A549 (cell line): ENCODE results near the gene DIP2C. TPM values are rescaled to one million over a fixed set of nuclear protein-coding genes. Genes with fewer than 3 reads are reported as not detected.
A peak's percentile ranks its signal among the peaks of the same experiment; 100 is the strongest.

ENCODE experiments used
- ATAC-seq, 2 experiments: fragments of 200-7000 bp in 1 of 2; fragments of >200 bp in 1 of 2; cut with Nextera tagmentation in 1 of 2; cut with Tn5 transposase in 1 of 2; 3 replicates each; pipeline versions ENCODE4 v1.8.0 to v1.9.1; 2018 to 2020; ENCODE audit warnings: mild to moderate bottlenecking in 1 of 2, moderate library complexity in 1 of 2
- CTCF ChIA-PET: fragments of 300-600 bp; sonication (Branson Sonifier 250); formaldehyde crosslinking; extraction: SDS; loops from one replicate; lab custom pipeline; 2021; ENCODE audit warnings: antibody characterized with exemption, inconsistent platforms; lab: Yijun Ruan, JAX
- POLR2A ChIA-PET: fragments of 350-600 bp; formaldehyde crosslinking; extraction: SDS; loops from one replicate; lab custom pipeline; 2021; ENCODE audit warnings: antibody characterized with exemption, inconsistent platforms; lab: Yijun Ruan, JAX
- DNase-seq, 2 experiments: peaks; one replicate each; pipeline versions ENCODE4 v3.0.0 to v3.0.0-alpha.2; 2011 to 2016; ENCODE audit warnings: low read depth in 1 of 2, low spot score in 1 of 2
- FAIRE-seq: peaks from 2 replicates; lab custom pipeline; 2011; peaks lifted over from hg19 to GRCh38; lab: Jason Lieb, UNC
- H3K27ac ChIP-seq, 2 experiments: fragments of >200 bp; sonication (Bioruptor Twin); formaldehyde crosslinking; 3 replicates each; pipeline ENCODE4 v1.5.1; 2016 to 2017
- H3K4me1 ChIP-seq: fragments of >200 bp; sonication (Bioruptor Twin); formaldehyde crosslinking; 3 replicates; pipeline ENCODE4 v1.6.1; 2016
- H3K4me2 ChIP-seq: fragments of >200 bp; sonication (Bioruptor Twin); formaldehyde crosslinking; 3 replicates; pipeline ENCODE4 v1.6.1; 2016
- H3K4me3 ChIP-seq: fragments of >200 bp; sonication (Bioruptor Twin); formaldehyde crosslinking; 3 replicates; pipeline ENCODE4 v1.5.1; 2016
- H3K9me3 ChIP-seq: fragments of >200 bp; sonication (Bioruptor Twin); formaldehyde crosslinking; 3 replicates; pipeline ENCODE4 v1.6.1; 2016
- BHLHE40 ChIP-seq: IDR thresholded peaks from 2 replicates; pipeline ENCODE4 v1.6.1; 2012; ENCODE audit warnings: low read depth, low read length, inconsistent platforms
- CBX8 ChIP-seq: fragments of 200-600 bp; sonication (generic); IDR thresholded peaks from 2 replicates; pipeline ENCODE4 v1.6.1; 2016
- CHD2 ChIP-seq: fragments of 150-350 bp; IDR thresholded peaks from 2 replicates; pipeline ENCODE4 v1.6.1; 2014; ENCODE audit warnings: low read length; ENCODE audit not compliant: partially characterized antibody
- CHD4 ChIP-seq: fragments of 200-600 bp; sonication (generic); IDR thresholded peaks from 2 replicates; pipeline ENCODE4 v1.6.1; 2016; ENCODE audit warnings: antibody characterized with exemption, mild to moderate bottlenecking, borderline replicate concordance
- EHF ChIP-seq: fragments of 250-450 bp; sonication (Bioruptor Pico); IDR thresholded peaks from 2 replicates; pipeline ENCODE4 v1.5.0; 2020; ENCODE audit warnings: mild to moderate bottlenecking
- ESRRA ChIP-seq: fragments of 150-350 bp; IDR thresholded peaks from 2 replicates; pipeline ENCODE4 v1.6.1; 2014; ENCODE audit warnings: mild to moderate bottlenecking, low read length, borderline replicate concordance
- FOSB ChIP-seq: fragments of 250-450 bp; sonication (Bioruptor Pico); IDR thresholded peaks from 2 replicates; pipeline ENCODE4 v1.5.0; 2020; ENCODE audit warnings: mild to moderate bottlenecking, moderate library complexity
- FOSL2 ChIP-seq, 2 experiments: fragments of 450-650 bp in 1 of 2; fragments of >200 bp in 1 of 2; sonication (Bioruptor Twin) in 1 of 2; formaldehyde crosslinking; IDR thresholded peaks; 2 replicates each; pipeline versions ENCODE4 v1.5.0 to v1.6.1; 2016 to 2020; ENCODE audit warnings: mild to moderate bottlenecking in 1 of 2, moderate library complexity in 1 of 2
- FOXS1 ChIP-seq: fragments of 250-450 bp; sonication (Bioruptor Pico); IDR thresholded peaks from 2 replicates; pipeline ENCODE4 v1.5.0; 2020; ENCODE audit warnings: mild to moderate bottlenecking, moderate library complexity
- GATA3 ChIP-seq: IDR thresholded peaks from 2 replicates; pipeline ENCODE4 v1.6.1; 2012; ENCODE audit warnings: borderline replicate concordance
- HEYL ChIP-seq: fragments of 250-450 bp; sonication (Bioruptor Pico); IDR thresholded peaks from 2 replicates; pipeline ENCODE4 v1.8.0; 2021; ENCODE audit warnings: mild to moderate bottlenecking, moderate library complexity
- HOXA7 ChIP-seq: fragments of 250-450 bp; sonication (Bioruptor Pico); IDR thresholded peaks from 2 replicates; pipeline ENCODE4 v1.5.0; 2020; ENCODE audit warnings: mild to moderate bottlenecking, moderate library complexity
- HOXB5 ChIP-seq: fragments of 250-450 bp; sonication (Bioruptor Pico); IDR thresholded peaks from 2 replicates; pipeline ENCODE4 v1.5.0; 2020; ENCODE audit warnings: mild to moderate bottlenecking, moderate library complexity
- JUNB ChIP-seq: fragments of >200 bp; sonication (Bioruptor Twin); formaldehyde crosslinking; IDR thresholded peaks from 2 replicates; pipeline ENCODE4 v1.6.1; 2016
- KDM1A ChIP-seq: fragments of 200-600 bp; sonication (generic); IDR thresholded peaks from 2 replicates; pipeline ENCODE4 v1.6.1; 2016; ENCODE audit warnings: low read depth, mild to moderate bottlenecking
- MAFK ChIP-seq: fragments of 450-650 bp; IDR thresholded peaks from 2 replicates; pipeline ENCODE4 v1.6.1; 2014; ENCODE audit not compliant: partially characterized antibody
- MAZ ChIP-seq: fragments of 150-350 bp; IDR thresholded peaks from 2 replicates; pipeline ENCODE4 v1.6.1; 2014; ENCODE audit warnings: antibody characterized with exemption, low read depth, low read length, borderline replicate concordance
- PHF8 ChIP-seq: fragments of 200-600 bp; sonication (generic); IDR thresholded peaks from 2 replicates; pipeline ENCODE4 v1.6.1; 2016; ENCODE audit warnings: low read depth, mild to moderate bottlenecking, antibody characterized with exemption, moderate library complexity, borderline replicate concordance
- RCOR1 ChIP-seq: fragments of 150-350 bp; IDR thresholded peaks from 2 replicates; pipeline ENCODE4 v1.6.1; 2014; ENCODE audit warnings: antibody characterized with exemption, low read length, low read depth
- RFX5 ChIP-seq: fragments of 450-650 bp; IDR thresholded peaks from 2 replicates; pipeline ENCODE4 v1.7.1; 2014; ENCODE audit warnings: antibody characterized with exemption, mild to moderate bottlenecking, moderate library complexity
- TP53 ChIP-seq: fragments of 250-450 bp; sonication (Bioruptor Pico); IDR thresholded peaks from 2 replicates; pipeline ENCODE4 v1.5.0; 2021; ENCODE audit warnings: mild to moderate bottlenecking, moderate library complexity
- ZNF302 ChIP-seq: fragments of 250-450 bp; sonication (Bioruptor Pico); IDR thresholded peaks from 2 replicates; pipeline ENCODE4 v1.9.0; 2021; ENCODE audit warnings: inconsistent platforms, mild to moderate bottlenecking, moderate library complexity
- WGBS: methylation state at CpG from one replicate; pipeline ENCODE4 v1.1.6; 2017; ENCODE audit errors: missing lambda C conversion rate; 5-methylcytosine and 5-hydroxymethylcytosine counted together
- polyA plus RNA-seq, 4 experiments: library from polyadenylated mRNA; depleted of rRNA in 3 of 4; stranded (reverse); fragments of >200 nt; fragmentation: RNase III in 1 of 4; extraction: RNeasy Plus Mini Kit Qiagen cat#74134 plus additional on column Dnase treatment in 1 of 4; gene quantifications; 2 replicates in 3 of 4; 3 replicates in 1 of 4; pipeline ENCODE4 v1.2.3, GENCODE V29; 2011 to 2017
- TF ChIP-seq, protein P1 (sequence below): fragments of >200 bp; sonication (Bioruptor Twin); formaldehyde crosslinking; IDR thresholded peaks from 2 replicates; pipeline ENCODE4 v1.6.1; 2016
- TF ChIP-seq, protein P2 (sequence below): IDR thresholded peaks from 2 replicates; pipeline ENCODE4 v1.6.1; 2012; ENCODE audit warnings: low read depth, borderline replicate concordance
- TF ChIP-seq, protein P3 (sequence below): IDR thresholded peaks from 2 replicates; pipeline ENCODE4 v1.6.1; 2012
- TF ChIP-seq, protein P4 (sequence below): fragments of 250-450 bp; sonication (Bioruptor Pico); IDR thresholded peaks from 2 replicates; pipeline ENCODE4 v1.5.0; 2020; ENCODE audit warnings: low read depth, mild to moderate bottlenecking, moderate library complexity
- TF ChIP-seq, protein P5 (sequence below): fragments of 450-650 bp; IDR thresholded peaks from 2 replicates; pipeline ENCODE4 v1.6.1; 2014; ENCODE audit warnings: antibody characterized with exemption

DIP2C gene
- polyA plus RNA-seq, 2 of the 4 experiments (the other 2 are of a cell fraction), result 3.7 to 5.0 TPM

DNA sequence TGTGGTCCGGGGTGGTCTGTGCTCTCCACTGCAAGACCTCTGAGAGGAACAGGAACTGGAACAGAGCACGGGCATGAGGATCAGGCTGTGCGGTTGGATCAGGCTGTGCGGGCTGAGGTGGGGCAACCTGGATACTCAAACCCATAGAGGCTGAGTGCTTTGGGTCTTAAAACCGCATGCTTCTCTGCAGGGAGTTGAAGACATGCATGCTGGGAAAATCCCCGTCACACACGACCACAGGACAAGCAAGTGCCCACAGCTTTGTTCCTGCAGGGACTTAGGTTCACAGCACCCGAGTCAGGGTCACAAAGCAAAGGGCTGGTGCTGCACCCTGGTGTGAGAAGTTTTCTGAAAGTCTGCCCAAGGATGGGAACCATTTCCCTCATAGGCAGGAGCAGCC lies 333.0 kb downstream of the DIP2C start:
- H3K4me3 ChIP-seq, result no peak overlapping the region
- TF ChIP-seq BHLHE40 (no peak), FOXS1 (CRISPR knock-in tag) (no peak), ZNF302 (no peak), RCOR1 (no peak), MAZ (no peak), EHF (CRISPR knock-in tag) (no peak), HEYL (no peak), TP53 (CRISPR knock-in tag) (no peak), CHD2 (no peak), FOSL2 (IDR thresholded peaks at IDR 0.05) (no peak), FOSL2 (CRISPR knock-in tag; IDR thresholded peaks at IDR 0.05) (no peak), HOXB5 (no peak), MAFK (no peak), ESRRA (no peak)
- TF ChIP-seq, protein P1, sequence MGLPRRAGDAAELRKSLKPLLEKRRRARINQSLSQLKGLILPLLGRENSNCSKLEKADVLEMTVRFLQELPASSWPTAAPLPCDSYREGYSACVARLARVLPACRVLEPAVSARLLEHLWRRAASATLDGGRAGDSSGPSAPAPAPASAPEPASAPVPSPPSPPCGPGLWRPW, result no peak
- TF ChIP-seq, protein P2, sequence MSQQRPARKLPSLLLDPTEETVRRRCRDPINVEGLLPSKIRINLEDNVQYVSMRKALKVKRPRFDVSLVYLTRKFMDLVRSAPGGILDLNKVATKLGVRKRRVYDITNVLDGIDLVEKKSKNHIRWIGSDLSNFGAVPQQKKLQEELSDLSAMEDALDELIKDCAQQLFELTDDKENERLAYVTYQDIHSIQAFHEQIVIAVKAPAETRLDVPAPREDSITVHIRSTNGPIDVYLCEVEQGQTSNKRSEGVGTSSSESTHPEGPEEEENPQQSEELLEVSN, result no peak
- no peaks in the 10 kb centered on the region for H3K4me1 ChIP-seq
- ChIA-PET POLR2A (no interaction called here), CTCF (no interaction called here)
- no peak for FAIRE-seq
- ATAC-seq, result no peak
- no peaks in the 10 kb centered on the region for H3K9me3 ChIP-seq
- no peak overlapping the region for H3K4me2 ChIP-seq
- H3K27ac ChIP-seq, result no peak overlapping the region
- WGBS, result 82% methylated on average over 8 of the region's 8 CpGs
- no peak for DNase-seq

DNA sequence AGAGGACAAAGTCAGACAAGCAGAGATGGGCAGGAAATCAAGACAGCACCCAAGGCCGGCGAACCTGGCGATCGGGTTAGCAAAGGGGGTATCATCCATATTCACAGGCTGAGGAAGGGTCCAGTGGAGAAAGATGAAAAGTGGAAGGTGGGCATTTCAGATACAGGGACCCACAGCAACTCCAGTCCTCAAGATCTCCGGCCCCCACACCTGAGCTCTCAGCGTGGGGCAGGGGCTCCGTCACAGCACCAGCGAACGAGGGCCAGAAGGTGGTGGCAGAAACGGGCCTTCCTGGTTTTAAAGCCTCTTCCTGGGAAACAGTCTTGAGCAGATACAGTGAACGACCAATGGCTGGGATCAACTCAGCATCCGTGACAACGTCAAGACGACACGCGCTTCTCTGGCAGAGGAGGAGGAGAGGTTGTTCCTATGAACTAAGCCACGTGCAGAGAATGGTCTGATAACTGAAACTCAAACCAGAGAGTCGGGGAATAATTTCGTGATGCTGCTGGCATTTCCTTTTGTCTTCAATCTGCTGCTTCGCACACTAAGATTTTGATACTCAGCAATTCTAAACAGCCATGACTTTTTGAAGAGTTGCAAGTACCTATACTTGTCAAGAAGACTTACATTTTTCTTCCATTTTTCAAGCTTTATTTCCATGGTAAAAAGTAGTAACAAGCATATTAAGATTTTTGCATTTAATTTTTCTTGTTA lies 334.4 kb downstream of the DIP2C start:
- WGBS, result 88% methylated on average over 20 of the region's 20 CpGs
- CTCF ChIA-PET, result interaction anchor here (0.7 to 1.1 kb wide), 2 partner anchors 10 to 12 kb away, joined by 3 read pairs; no protein-coding TSS in a partner anchor
- FAIRE-seq, result no peak

DNA sequence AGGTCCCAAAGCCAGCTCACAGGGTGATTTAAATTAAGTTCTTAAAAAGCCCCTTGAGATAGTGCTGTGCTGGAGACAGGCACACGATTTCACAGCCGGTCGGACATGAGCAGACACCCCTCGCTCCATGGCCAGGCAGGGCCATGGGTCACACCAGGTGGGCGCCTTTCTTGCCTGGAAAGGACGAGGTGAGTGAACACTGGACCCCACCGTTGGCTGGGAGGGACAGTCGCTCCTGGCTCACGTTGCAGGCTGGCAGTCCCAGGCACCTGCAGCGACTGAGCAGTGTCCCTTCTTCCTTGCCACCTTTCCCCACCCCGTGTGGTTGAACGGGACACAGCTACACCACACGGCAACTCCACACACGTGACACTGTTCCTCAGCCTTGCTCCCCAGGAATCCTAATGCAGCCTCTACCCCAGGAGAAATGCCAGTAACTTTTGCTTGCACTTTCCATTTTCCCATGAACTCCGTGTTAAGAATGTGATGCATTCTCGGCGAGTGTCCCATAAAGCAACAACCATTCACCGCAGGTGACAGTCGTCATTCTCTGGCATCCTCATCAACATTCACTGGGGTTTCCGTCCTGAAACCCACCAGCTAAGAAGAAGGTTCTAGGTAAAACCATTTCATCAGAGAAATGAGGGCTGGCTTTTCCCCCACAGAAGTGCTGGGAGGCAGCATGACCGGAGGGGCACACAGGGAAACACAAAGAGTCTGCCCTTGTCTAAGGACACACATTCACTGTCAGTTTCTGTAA lies 336.8 kb downstream of the DIP2C start:
- FAIRE-seq (no peak), ATAC-seq (no peak), DNase-seq (no peak)
- Histone ChIP-seq H3K4me2 (no peak overlapping the region), H3K27ac (no peak overlapping the region), H3K9me3 (no peaks in the 10 kb centered on the region), H3K4me1 (no peaks in the 10 kb centered on the region), H3K4me3 (no peak overlapping the region)
- POLR2A ChIA-PET, result no interaction called here
- WGBS, result 88% methylated on average over 21 of the region's 21 CpGs
- CTCF ChIA-PET, result interaction anchor here (2.7 kb wide), 1 partner anchor 10 kb away, joined by 6 read pairs; no protein-coding TSS in a partner anchor
- TF ChIP-seq, protein P3, sequence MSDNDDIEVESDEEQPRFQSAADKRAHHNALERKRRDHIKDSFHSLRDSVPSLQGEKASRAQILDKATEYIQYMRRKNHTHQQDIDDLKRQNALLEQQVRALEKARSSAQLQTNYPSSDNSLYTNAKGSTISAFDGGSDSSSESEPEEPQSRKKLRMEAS, result no peak
- TF ChIP-seq, protein P4, sequence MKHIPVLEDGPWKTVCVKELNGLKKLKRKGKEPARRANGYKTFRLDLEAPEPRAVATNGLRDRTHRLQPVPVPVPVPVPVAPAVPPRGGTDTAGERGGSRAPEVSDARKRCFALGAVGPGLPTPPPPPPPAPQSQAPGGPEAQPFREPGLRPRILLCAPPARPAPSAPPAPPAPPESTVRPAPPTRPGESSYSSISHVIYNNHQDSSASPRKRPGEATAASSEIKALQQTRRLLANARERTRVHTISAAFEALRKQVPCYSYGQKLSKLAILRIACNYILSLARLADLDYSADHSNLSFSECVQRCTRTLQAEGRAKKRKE (CRISPR knock-in tag), result no peak
- TF ChIP-seq JUNB (no peak), RFX5 (no peak), HOXA7 (CRISPR knock-in tag) (no peak), ESRRA (no peak), PHF8 (no peak), CHD4 (no peak), FOSB (CRISPR knock-in tag) (no peak), KDM1A (no peak), GATA3 (no peak), EHF (CRISPR knock-in tag) (no peak), RCOR1 (no peak)
- TF ChIP-seq, protein P5, sequence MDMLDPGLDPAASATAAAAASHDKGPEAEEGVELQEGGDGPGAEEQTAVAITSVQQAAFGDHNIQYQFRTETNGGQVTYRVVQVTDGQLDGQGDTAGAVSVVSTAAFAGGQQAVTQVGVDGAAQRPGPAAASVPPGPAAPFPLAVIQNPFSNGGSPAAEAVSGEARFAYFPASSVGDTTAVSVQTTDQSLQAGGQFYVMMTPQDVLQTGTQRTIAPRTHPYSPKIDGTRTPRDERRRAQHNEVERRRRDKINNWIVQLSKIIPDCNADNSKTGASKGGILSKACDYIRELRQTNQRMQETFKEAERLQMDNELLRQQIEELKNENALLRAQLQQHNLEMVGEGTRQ, result no peak
- TF ChIP-seq, protein P1, result no peak
- TF ChIP-seq, protein P2, result no peak

More for the DNA sequence above, 334.4 kb downstream of the DIP2C start:
- no peak for ATAC-seq
- H3K4me3 ChIP-seq, result no peak overlapping the region
- POLR2A ChIA-PET, result no interaction called here
- no peaks in the 10 kb centered on the region for H3K9me3 ChIP-seq
- DNase-seq, result no peak
- no peak overlapping the region for H3K27ac ChIP-seq
- H3K4me1 ChIP-seq, result no peaks in the 10 kb centered on the region
- TF ChIP-seq MAFK (peak; percentile 32), CBX8 (no peak)
- TF ChIP-seq, all 56 proteins: peak for 1
- H3K4me2 ChIP-seq, result no peak overlapping the region
